H1 (cell line): ENCODE measurements around the gene PIK3CA. TPM values are rescaled to one million over a fixed set of nuclear protein-coding genes. Genes with fewer than 3 reads are reported as not detected.

Source experiments
- CTCF ChIA-PET: fragments of 300-600 bp; sonication (Branson Sonifier 250); formaldehyde crosslinking; loops from one replicate; lab custom pipeline; 2021; ENCODE audit not compliant: partially characterized antibody; lab: Charles Lee
- POLR2A ChIA-PET: fragments of 300-600 bp; sonication (Branson Sonifier 250); formaldehyde crosslinking; loops from one replicate; lab custom pipeline; 2021; ENCODE audit warnings: inconsistent platforms; ENCODE audit not compliant: partially characterized antibody; lab: Charles Lee
- DNase-seq, 2 experiments: peaks; one replicate each; pipeline versions ENCODE4 v3.0.0 to v3.0.0-alpha.2; 2010 to 2022; ENCODE audit warnings: low spot score in 2 of 2, low read depth in 1 of 2, mixed read lengths in 1 of 2
- FAIRE-seq: peaks from 2 replicates; lab custom pipeline; 2011; peaks lifted over from hg19 to GRCh38; lab: Jason Lieb, UNC
- H2AFZ ChIP-seq: 2 replicates; pipeline ENCODE4 v1.8.1; 2012; ENCODE audit warnings: low read length, inconsistent platforms
- H2AK5ac ChIP-seq: 2 replicates; pipeline ENCODE4 v1.6.1; 2013; ENCODE audit warnings: low read depth, low read length
- H2BK120ac ChIP-seq: replicated peaks from 2 replicates; pipeline ENCODE3; 2013; ENCODE audit warnings: low read depth, low read length, inconsistent platforms
- H2BK12ac ChIP-seq: 2 replicates; pipeline ENCODE4 v1.6.1; 2013; ENCODE audit warnings: low read depth, low read length
- H2BK15ac ChIP-seq: 2 replicates; pipeline ENCODE4 v1.6.1; 2013; ENCODE audit warnings: low read length
- H2BK20ac ChIP-seq: 2 replicates; pipeline ENCODE4 v1.6.1; 2013; ENCODE audit warnings: low read length
- H2BK5ac ChIP-seq: 2 replicates; pipeline ENCODE4 v1.6.1; 2013; ENCODE audit warnings: low read depth, low read length
- H3K14ac ChIP-seq: 2 replicates; pipeline ENCODE4 v1.6.1; 2013; ENCODE audit warnings: inconsistent platforms; ENCODE audit not compliant: insufficient read length
- H3K18ac ChIP-seq: 2 replicates; pipeline ENCODE4 v1.6.1; 2013; ENCODE audit warnings: low read length; ENCODE audit errors: extremely low read depth
- H3K23ac ChIP-seq: 2 replicates; pipeline ENCODE4 v1.6.1; 2013; ENCODE audit warnings: inconsistent platforms; ENCODE audit not compliant: insufficient read length
- H3K23me2 ChIP-seq: 2 replicates; pipeline ENCODE4 v1.6.1; 2013; ENCODE audit warnings: low read depth, low read length
- H3K27ac ChIP-seq: 2 replicates; pipeline ENCODE4 v1.6.1; 2011; ENCODE audit warnings: low read depth, low read length, inconsistent platforms
- H3K27me3 ChIP-seq, 4 experiments: replicated peaks in 1 of 4; 1 replicate in 1 of 4; 2 replicates in 3 of 4; pipeline versions ENCODE4 v1.6.1 to v1.8.1; 2011 to 2013; ENCODE audit warnings: low read length in 3 of 4, mild to moderate bottlenecking in 3 of 4, inconsistent platforms in 2 of 4, mixed read lengths in 2 of 4, moderate library complexity in 1 of 4; ENCODE audit not compliant: control insufficient read depth in 3 of 4, insufficient read depth in 3 of 4; ENCODE audit errors: extremely low read depth in 1 of 4
- H3K36me3 ChIP-seq, 4 experiments: 2 replicates each; pipeline versions ENCODE4 v1.6.1 to v1.8.1; 2011 to 2013; ENCODE audit warnings: mild to moderate bottlenecking in 4 of 4, low read length in 3 of 4, moderate library complexity in 2 of 4, control low read depth in 1 of 4, inconsistent platforms in 1 of 4; ENCODE audit not compliant: insufficient read depth in 4 of 4, control insufficient read depth in 2 of 4
- H3K4ac ChIP-seq: replicated peaks from 2 replicates; pipeline ENCODE3; 2013; ENCODE audit warnings: low read length, low read depth, mixed read lengths, inconsistent platforms; ENCODE audit not compliant: insufficient read length
- H3K4me1 ChIP-seq, 4 experiments: replicated peaks in 1 of 4; 1 replicate in 1 of 4; 2 replicates in 3 of 4; pipeline versions ENCODE4 v1.6.1 to v1.8.1; 2011 to 2013; ENCODE audit warnings: low read length in 3 of 4, inconsistent platforms in 2 of 4, mixed read lengths in 1 of 4; ENCODE audit not compliant: insufficient read depth in 4 of 4, control insufficient read depth in 3 of 4
- H3K4me2 ChIP-seq, 2 experiments: 2 replicates each; pipeline versions ENCODE4 v1.6.1 to v1.8.1; 2011 to 2013; ENCODE audit warnings: low read depth in 2 of 2, low read length in 2 of 2, control low read depth in 1 of 2, inconsistent platforms in 1 of 2, mild to moderate bottlenecking in 1 of 2; ENCODE audit not compliant: insufficient read depth in 1 of 2
- H3K4me3 ChIP-seq, 4 experiments: fragments of 200-600, 300-600 bp in 1 of 4; sonication (generic), shearing (Covaris generic), sonication (Bioruptor Twin) in 1 of 4; 2 replicates each; pipeline versions ENCODE4 v1.5.1 to v1.8.1; 2011 to 2016; ENCODE audit warnings: low read length in 4 of 4, low read depth in 3 of 4, control low read depth in 2 of 4, inconsistent platforms in 2 of 4, mild to moderate bottlenecking in 2 of 4, mixed read lengths in 1 of 4, moderate library complexity in 1 of 4; ENCODE audit not compliant: insufficient read depth in 2 of 4; ENCODE audit errors: extremely low read depth in 1 of 4
- H3K56ac ChIP-seq: replicated peaks from 2 replicates; pipeline ENCODE3; 2013; ENCODE audit warnings: low read depth, mild to moderate bottlenecking, mixed read lengths, low read length, inconsistent platforms; ENCODE audit not compliant: insufficient read length
- H3K79me1 ChIP-seq: 2 replicates; pipeline ENCODE4 v1.6.1; 2013; ENCODE audit warnings: low read depth, low read length, control low read depth
- H3K79me2 ChIP-seq, 2 experiments: 2 replicates each; pipeline versions ENCODE4 v1.6.1 to v1.8.1; 2012 to 2013; ENCODE audit warnings: low read length in 2 of 2, mild to moderate bottlenecking in 2 of 2, inconsistent platforms in 1 of 2; ENCODE audit not compliant: insufficient read depth in 2 of 2, control insufficient read depth in 1 of 2
- H3K9ac ChIP-seq, 4 experiments: replicated peaks in 1 of 4; 1 replicate in 1 of 4; 2 replicates in 3 of 4; pipeline versions ENCODE4 v1.6.1 to v1.8.1; 2011 to 2013; ENCODE audit warnings: low read depth in 3 of 4, low read length in 3 of 4, control low read depth in 2 of 4, mild to moderate bottlenecking in 2 of 4, moderate library complexity in 2 of 4, inconsistent platforms in 1 of 4; ENCODE audit errors: extremely low read depth in 1 of 4
- H3K9me3 ChIP-seq, 2 experiments: 2 replicates each; pipeline versions ENCODE4 v1.6.1 to v1.8.1; 2012 to 2013; ENCODE audit warnings: mild to moderate bottlenecking in 2 of 2, moderate library complexity in 2 of 2, control low read depth in 1 of 2, inconsistent platforms in 1 of 2, low read depth in 1 of 2, low read length in 1 of 2, mixed read lengths in 1 of 2; ENCODE audit not compliant: insufficient read depth in 2 of 2
- H4K20me1 ChIP-seq, 2 experiments: replicated peaks in 1 of 2; 2 replicates each; pipeline versions ENCODE3 to v1.8.1; 2011 to 2013; ENCODE audit warnings: inconsistent platforms in 2 of 2, low read length in 2 of 2, mild to moderate bottlenecking in 1 of 2; ENCODE audit not compliant: insufficient read depth in 2 of 2, control insufficient read depth in 1 of 2
- H4K5ac ChIP-seq: 2 replicates; pipeline ENCODE4 v1.6.1; 2013; ENCODE audit warnings: low read length, low read depth, mixed read lengths, inconsistent platforms; ENCODE audit not compliant: insufficient read length
- H4K8ac ChIP-seq: 2 replicates; pipeline ENCODE4 v1.8.0; 2013; ENCODE audit warnings: mild to moderate bottlenecking, moderate library complexity, low read length, inconsistent platforms; ENCODE audit not compliant: insufficient read depth; ENCODE audit errors: extremely low read depth
- H4K91ac ChIP-seq: replicated peaks from 2 replicates; pipeline ENCODE3; 2013; ENCODE audit warnings: low read length, mixed read lengths, inconsistent platforms; ENCODE audit not compliant: insufficient read length
- JUN ChIP-seq: IDR thresholded peaks from 2 replicates; pipeline ENCODE4 v1.6.1; 2011; ENCODE audit warnings: low read depth, mild to moderate bottlenecking, improper control_type of control experiment, low read length
- SIX5 ChIP-seq: IDR thresholded peaks from 2 replicates; pipeline ENCODE4 v1.6.1; 2011; ENCODE audit warnings: mild to moderate bottlenecking, low read depth, low read length
- WGBS, 2 experiments: shearing (Covaris generic) in 1 of 2; methylation state at CpG; one replicate each; pipeline versions ENCODE4 v1.1.6 to v1.1.7; 2013 to 2015; ENCODE audit warnings: low lambda C conversion rate in 2 of 2, mixed read lengths in 2 of 2, inconsistent platforms in 1 of 2, low coverage in 1 of 2, missing lambda C conversion rate in 1 of 2; ENCODE audit not compliant: insufficient replicate concordance in 2 of 2, insufficient coverage in 1 of 2, insufficient read length in 1 of 2; ENCODE audit errors: extremely low coverage in 1 of 2, missing lambda C conversion rate in 1 of 2; 5-methylcytosine and 5-hydroxymethylcytosine counted together
- polyA plus RNA-seq, 7 experiments: library from polyadenylated mRNA; depleted of rRNA in 3 of 7; stranded (reverse) in 5 of 7; unstranded in 2 of 7; fragments of >200 nt in 5 of 7; fragments of 200-250 nt in 2 of 7; gene quantifications; 1 replicate in 5 of 7; 2 replicates in 1 of 7; 4 replicates in 1 of 7; pipeline versions ENCODE4 v1.2.1 to v1.2.3, GENCODE V29; 2011 to 2013; ENCODE audit warnings: missing spikeins in 2 of 7, mixed read lengths in 2 of 7
- total RNA-seq: library from RNA; stranded (reverse); fragmentation: NEBNext Ultra II Directional; extraction: Animal tissue kit (Norgen Biotek cat#: 25700); gene quantifications from 2 replicates; pipeline ENCODE4 v1.2.1, GENCODE V29; 2021

PIK3CA gene
- total and polyA plus RNA-seq, 2 of the 8 experiments (the other 6 are each of a cell fraction or from before 2014, with no cell fraction given), result 1.6 to 11.3 TPM

DNA sequence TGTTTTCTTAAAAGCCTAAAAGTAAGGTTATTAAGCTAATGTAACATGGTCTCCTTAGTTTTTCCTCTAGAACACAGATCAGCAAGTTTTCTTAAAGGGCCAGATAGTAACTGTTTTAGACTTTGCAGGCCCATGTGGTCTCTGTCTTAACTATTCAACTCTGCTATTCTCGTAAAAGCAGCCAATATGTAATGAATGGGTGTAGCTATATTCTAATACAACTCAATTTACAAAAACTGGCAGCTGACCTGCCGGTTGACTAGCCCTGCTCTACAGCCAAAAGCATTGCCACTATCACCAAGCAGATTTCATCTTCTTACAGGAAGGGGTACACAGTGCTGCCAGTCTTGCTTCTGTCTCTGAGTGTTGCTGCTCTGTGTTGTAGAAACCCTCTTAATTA, 75.4 kb downstream of the PIK3CA start:
- Histone ChIP-seq H3K18ac (no peak overlapping the region), H3K4ac (no peak overlapping the region), H3K4me3 (no peak overlapping the region), H3K27me3 (no peaks in the 10 kb centered on the region), H3K56ac (no peak overlapping the region), H3K9me3 (no peaks in the 10 kb centered on the region), H3K36me3 (peaks cover 0 to 19% (median 0%) of the 10 kb centered on the region in 4 experiments; a peak in 2 of 8 replicates), H3K27ac (no peak overlapping the region), H3K79me2 (no peaks in the 10 kb centered on the region), H2AK5ac (no peak overlapping the region), H2BK12ac (no peak overlapping the region), H2BK20ac (no peak overlapping the region), H3K4me2 (no peak overlapping the region), H2BK15ac (no peak overlapping the region), H4K8ac (no peak overlapping the region), H2BK5ac (no peak overlapping the region), H2AFZ (no peak overlapping the region), H4K5ac (no peak overlapping the region), H3K9ac (no peak overlapping the region), H4K20me1 (no peaks in the 10 kb centered on the region), H3K4me1 (peaks cover 0 to 4% (median 0%) of the 10 kb centered on the region in 4 experiments; a peak in 1 of 7 replicates), H2BK120ac (no peak overlapping the region), H3K23ac (no peak overlapping the region), H3K23me2 (no peaks in the 10 kb centered on the region), H3K79me1 (no peaks in the 10 kb centered on the region), H3K14ac (no peak overlapping the region), H4K91ac (no peak overlapping the region)
- FAIRE-seq (no peak), DNase-seq (no peak)
- ChIA-PET POLR2A (no interaction called here), CTCF (interaction anchor here (0.8 to 1.0 kb wide), 2 partner anchors 16 to 155 kb away, joined by 3 read pairs; no protein-coding TSS in a partner anchor)
- 91% methylated on average over 2 of the region's 2 CpGs; no CpG with 5 or more reads in 1 of the 2 experiments for WGBS, 2 experiments
- TF ChIP-seq JUN (no peak), SIX5 (no peak)
